Endothelial cell of umbilical vein (primary cell): ENCODE data around the gene ARHGEF17. TPM values are rescaled to one million over a fixed set of nuclear protein-coding genes. Genes with fewer than 3 reads are reported as not detected.

Experiments used
- BruUV-seq: library from RNA; stranded (reverse); fragments of 400-500 nt; replicated peaks from 2 replicates; lab custom pipeline; 2021; lab: Mats Ljungman, UMichigan
- CTCF ChIA-PET: fragments of 300-600, 350-600 bp; sonication (Branson Sonifier 250); formaldehyde crosslinking; loops from one replicate; lab custom pipeline; 2021; ENCODE audit warnings: antibody characterized with exemption, inconsistent platforms; lab: Charles Lee
- POLR2A ChIA-PET: fragments of 300-600, 350-600 bp; sonication (Branson Sonifier 250); formaldehyde crosslinking; loops from one replicate; lab custom pipeline; 2021; ENCODE audit warnings: antibody characterized with exemption, inconsistent platforms; lab: Charles Lee
- DNase-seq: peaks from one replicate; pipeline ENCODE4 v3.0.0-alpha.2; 2011; ENCODE audit warnings: low read depth, low spot score
- FAIRE-seq: peaks from 2 replicates; lab custom pipeline; 2011; peaks lifted over from hg19 to GRCh38; lab: Jason Lieb, UNC
- H2AFZ ChIP-seq: 2 replicates; pipeline ENCODE4 v1.6.0; 2012; ENCODE audit warnings: low read depth, low read length, control low read depth, inconsistent platforms
- H3K27ac ChIP-seq: 2 replicates; pipeline ENCODE4 v1.5.1; 2011; ENCODE audit warnings: low read depth, mild to moderate bottlenecking, control low read depth, low read length, moderate library complexity; ENCODE audit not compliant: insufficient read depth
- H3K27me3 ChIP-seq, 2 experiments: 2 replicates each; pipeline versions ENCODE4 v1.6.0 to v1.6.1; 2011; ENCODE audit warnings: low read length in 2 of 2, mixed read lengths in 1 of 2; ENCODE audit not compliant: control insufficient read depth in 2 of 2, insufficient read depth in 2 of 2
- H3K36me3 ChIP-seq, 2 experiments: 2 replicates in 1 of 2; 3 replicates in 1 of 2; pipeline ENCODE4 v1.5.1; 2011; ENCODE audit warnings: low read length in 2 of 2, mild to moderate bottlenecking in 1 of 2, moderate library complexity in 1 of 2; ENCODE audit not compliant: control insufficient read depth in 2 of 2, insufficient read depth in 2 of 2; ENCODE audit errors: extremely low read depth in 1 of 2
- H3K4me1 ChIP-seq: 3 replicates; pipeline ENCODE4 v1.5.1; 2011; ENCODE audit warnings: mild to moderate bottlenecking, low read length; ENCODE audit not compliant: control insufficient read depth, insufficient read depth; ENCODE audit errors: extremely low read depth
- H3K4me2 ChIP-seq: 2 replicates; pipeline ENCODE4 v1.6.1; 2011; ENCODE audit warnings: low read length, control low read depth, mixed read lengths; ENCODE audit not compliant: insufficient read depth
- H3K4me3 ChIP-seq, 3 experiments: fragments of 200-600 bp in 1 of 3; sonication (generic), shearing (Covaris generic) in 1 of 3; replicated peaks in 1 of 3; 2 replicates each; pipeline ENCODE4 v1.5.1; 2011 to 2016; ENCODE audit warnings: control low read depth in 3 of 3, low read length in 3 of 3, mild to moderate bottlenecking in 2 of 3, inconsistent platforms in 1 of 3, low read depth in 1 of 3, moderate library complexity in 1 of 3; ENCODE audit not compliant: insufficient read depth in 1 of 3
- H3K79me2 ChIP-seq: 2 replicates; pipeline ENCODE4 v1.6.0; 2012; ENCODE audit warnings: low read length, inconsistent platforms; ENCODE audit not compliant: control insufficient read depth, insufficient read depth
- H3K9ac ChIP-seq: replicated peaks from 2 replicates; pipeline ENCODE3; 2011; ENCODE audit warnings: low read length, control low read depth; ENCODE audit not compliant: insufficient read depth; ENCODE audit errors: extremely low read depth
- H3K9me1 ChIP-seq: replicated peaks from 3 replicates; pipeline ENCODE4 v1.6.0; 2011; ENCODE audit warnings: mild to moderate bottlenecking, low read length; ENCODE audit not compliant: control insufficient read depth, insufficient read depth; ENCODE audit errors: extremely low read depth
- H3K9me3 ChIP-seq: replicated peaks from 2 replicates; pipeline ENCODE4 v1.5.1; 2012; ENCODE audit warnings: low read length, inconsistent platforms; ENCODE audit not compliant: control insufficient read depth, insufficient read depth
- H4K20me1 ChIP-seq: replicated peaks from 2 replicates; pipeline ENCODE3; 2011; ENCODE audit warnings: mild to moderate bottlenecking, low read length; ENCODE audit not compliant: control insufficient read depth, insufficient read depth; ENCODE audit errors: extremely low read depth
- EZH2 ChIP-seq: IDR thresholded peaks from 2 replicates; pipeline ENCODE4 v1.6.1; 2012; ENCODE audit warnings: borderline replicate concordance, low read depth, mild to moderate bottlenecking, moderate library complexity, low read length, inconsistent platforms; ENCODE audit not compliant: severe bottlenecking
- FOS ChIP-seq: IDR thresholded peaks from 2 replicates; pipeline ENCODE4 v1.6.1; 2011; ENCODE audit warnings: mild to moderate bottlenecking, low read length, moderate library complexity, borderline replicate concordance; ENCODE audit not compliant: insufficient read depth
- GATA2 ChIP-seq: IDR thresholded peaks from 2 replicates; pipeline ENCODE4 v1.7.0; 2011; ENCODE audit warnings: low read depth, mild to moderate bottlenecking, moderate library complexity, mixed read lengths, low read length; ENCODE audit not compliant: insufficient read length, insufficient read depth
- JUN ChIP-seq: IDR thresholded peaks from 2 replicates; pipeline ENCODE4 v1.6.1; 2011; ENCODE audit warnings: borderline replicate concordance, low read depth; ENCODE audit not compliant: insufficient read length, insufficient read depth
- MYC ChIP-seq: IDR thresholded peaks from one replicate; pipeline ENCODE4 v1.6.1; 2011; ENCODE audit warnings: mild to moderate bottlenecking, low read depth, low read length
- POLR2A ChIP-seq: IDR thresholded peaks from 2 replicates; pipeline ENCODE4 v1.6.1; 2012; ENCODE audit warnings: low read depth, mild to moderate bottlenecking, control low read depth, low read length
- POLR2AphosphoS5 ChIP-seq: IDR thresholded peaks from 2 replicates; pipeline ENCODE4 v1.6.1; 2012; ENCODE audit warnings: low read depth, mild to moderate bottlenecking, control low read depth, low read length, moderate library complexity; ENCODE audit not compliant: insufficient read depth
- dilution Hi-C: fragments of 300-500 bp; cut with MboI; formaldehyde crosslinking; loops from one replicate; pipeline ENCODE4 v1.15.0; 2019; ENCODE audit warnings: low sequenced_read_pairs; ENCODE audit not compliant: extremely low pct_ligation_motif_present
- intact Hi-C: fragments of 100-400 bp; cut with micrococcal nuclease; formaldehyde crosslinking; loops from one replicate; pipeline ENCODE4 v1.10.0; 2022
- polyA plus RNA-seq, 4 experiments: library from polyadenylated mRNA; depleted of rRNA in 3 of 4; stranded (reverse) in 3 of 4; unstranded in 1 of 4; fragments of >200 nt; gene quantifications; 2 replicates each; pipeline versions ENCODE4 v1.2.1 to v1.2.3, GENCODE V29; 2011 to 2012; ENCODE audit warnings: missing spikeins in 1 of 4
- total RNA-seq: library from RNA; stranded (reverse); gene quantifications from 2 replicates; pipeline ENCODE4 v1.2.3, GENCODE V29; 2021
- TF ChIP-seq, protein P1 (sequence below): IDR thresholded peaks from 2 replicates; pipeline ENCODE4 v1.6.1; 2011; ENCODE audit not compliant: insufficient read depth, insufficient read length
- TF ChIP-seq, protein P2 (sequence below), 2 donors: IDR thresholded peaks; 1 replicate in 1 of 2; 2 replicates in 1 of 2; pipeline ENCODE4 v1.5.1; 2011; ENCODE audit warnings: low read length in 2 of 2, mild to moderate bottlenecking in 2 of 2, moderate library complexity in 2 of 2, control low read depth in 1 of 2, inconsistent platforms in 1 of 2, low read depth in 1 of 2; ENCODE audit not compliant: insufficient read depth in 1 of 2; ENCODE audit errors: extremely low read depth in 1 of 2

Gene ARHGEF17
- total and polyA plus RNA-seq, 2 donors (not counting 3 experiments of a cell fraction or from before 2014, with no cell fraction given): 74.9 to 89.9 TPM

GRCh38 chr11:73391665-73392064 lies 83.6 kb downstream of the ARHGEF17 start:
- Histone ChIP-seq H3K9me1 (no peaks in the 10 kb centered on the region), H4K20me1 (no peaks in the 10 kb centered on the region), H3K4me2 (no peak overlapping the region), H3K27ac (no peak overlapping the region), H3K27me3 (no peaks in the 10 kb centered on the region), H3K4me1 (peaks cover 12% of the 10 kb centered on the region), H3K79me2 (peaks cover 14% of the 10 kb centered on the region), H3K9me3 (no peaks in the 10 kb centered on the region), H3K9ac (no peak overlapping the region), H2AFZ (no peak overlapping the region), H3K4me3 (no peak overlapping the region), H3K36me3 (peaks cover 0 to 6% of the 10 kb centered on the region in 2 experiments)
- CTCF ChIA-PET: interaction anchor here (2.8 to 6.2 kb wide), 3 partner anchors 33 to 84 kb away, joined by 31 to 253 read pairs (median 55); partner anchors contain the start of gene ARHGEF17
- no peak for DNase-seq
- TF ChIP-seq FOS (no peak), POLR2A (no peak), POLR2AphosphoS5 (no peak), JUN (no peak), MYC (no peak), GATA2 (no peak), EZH2 (no peak)
- TF ChIP-seq, protein P1, sequence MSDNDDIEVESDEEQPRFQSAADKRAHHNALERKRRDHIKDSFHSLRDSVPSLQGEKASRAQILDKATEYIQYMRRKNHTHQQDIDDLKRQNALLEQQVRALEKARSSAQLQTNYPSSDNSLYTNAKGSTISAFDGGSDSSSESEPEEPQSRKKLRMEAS: no peak
- TF ChIP-seq, protein P2, sequence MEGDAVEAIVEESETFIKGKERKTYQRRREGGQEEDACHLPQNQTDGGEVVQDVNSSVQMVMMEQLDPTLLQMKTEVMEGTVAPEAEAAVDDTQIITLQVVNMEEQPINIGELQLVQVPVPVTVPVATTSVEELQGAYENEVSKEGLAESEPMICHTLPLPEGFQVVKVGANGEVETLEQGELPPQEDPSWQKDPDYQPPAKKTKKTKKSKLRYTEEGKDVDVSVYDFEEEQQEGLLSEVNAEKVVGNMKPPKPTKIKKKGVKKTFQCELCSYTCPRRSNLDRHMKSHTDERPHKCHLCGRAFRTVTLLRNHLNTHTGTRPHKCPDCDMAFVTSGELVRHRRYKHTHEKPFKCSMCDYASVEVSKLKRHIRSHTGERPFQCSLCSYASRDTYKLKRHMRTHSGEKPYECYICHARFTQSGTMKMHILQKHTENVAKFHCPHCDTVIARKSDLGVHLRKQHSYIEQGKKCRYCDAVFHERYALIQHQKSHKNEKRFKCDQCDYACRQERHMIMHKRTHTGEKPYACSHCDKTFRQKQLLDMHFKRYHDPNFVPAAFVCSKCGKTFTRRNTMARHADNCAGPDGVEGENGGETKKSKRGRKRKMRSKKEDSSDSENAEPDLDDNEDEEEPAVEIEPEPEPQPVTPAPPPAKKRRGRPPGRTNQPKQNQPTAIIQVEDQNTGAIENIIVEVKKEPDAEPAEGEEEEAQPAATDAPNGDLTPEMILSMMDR (IDR thresholded peaks at IDR 0.05; ENCODE audit: extremely low read depth in 1 of 2, insufficient read depth in 1 of 2, low read depth in 1 of 2, low read length in 2 of 2): no peak
- POLR2A ChIA-PET: no interaction called here
- dilution Hi-C loops: no loop called here
- no peak for FAIRE-seq
- BruUV-seq: no TSS peak
- intact Hi-C loops: no loop called here
